Suprapubic skin (tissue), 4 donors: ENCODE data around the gene ARHGEF7.

Experiments used
- EP300 ChIP-seq: sonication (generic); formaldehyde crosslinking; IDR thresholded peaks from one replicate; pipeline ENCODE4 v1.6.1; 2017; ENCODE audit warnings: antibody characterized with exemption
- POLR2A ChIP-seq, 2 donors: fragments of 450-650 bp; IDR thresholded peaks; one replicate each; pipeline ENCODE4 v1.6.1; 2017; ENCODE audit warnings: antibody characterized with exemption in 2 of 2, mild to moderate bottlenecking in 2 of 2, moderate library complexity in 2 of 2
- POLR2AphosphoS5 ChIP-seq, 3 donors: sonication (generic); formaldehyde crosslinking; IDR thresholded peaks; one replicate each; pipeline ENCODE4 v1.6.1; 2017; ENCODE audit warnings: antibody characterized with exemption in 3 of 3
- TF ChIP-seq, protein P1 (sequence below), 2 donors: fragments of 200-600 bp in 1 of 2; fragments of 450-650 bp in 1 of 2; sonication (generic) in 1 of 2; IDR thresholded peaks; one replicate each; pipeline ENCODE4 v1.5.1; 2016 to 2019; ENCODE audit warnings: antibody characterized with exemption in 2 of 2, mild to moderate bottlenecking in 1 of 2, moderate library complexity in 1 of 2

DNA sequence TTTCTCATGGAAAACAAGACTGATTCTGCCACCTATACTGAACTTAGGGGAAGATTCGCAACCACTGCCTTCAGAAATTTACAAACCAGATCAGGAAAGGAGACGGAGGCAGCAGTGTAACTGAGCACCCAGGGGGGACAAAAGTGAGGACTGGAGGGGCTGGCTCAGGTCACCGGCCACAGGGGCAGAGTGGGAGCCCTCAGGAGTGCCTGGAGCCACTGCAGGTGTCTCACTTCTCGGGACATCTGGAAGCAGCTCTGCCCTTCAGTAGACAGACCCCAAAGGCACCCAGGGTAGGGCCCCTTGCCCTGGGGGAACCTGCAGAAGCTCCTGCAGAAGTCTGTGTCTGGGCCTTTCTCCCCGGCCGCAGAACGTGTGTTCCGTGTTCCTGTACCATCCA is 5.8 kb downstream of the ARHGEF7 start:
- no peak for TF ChIP-seq POLR2A (IDR thresholded peaks at IDR 0.05)
- TF ChIP-seq, protein P1, sequence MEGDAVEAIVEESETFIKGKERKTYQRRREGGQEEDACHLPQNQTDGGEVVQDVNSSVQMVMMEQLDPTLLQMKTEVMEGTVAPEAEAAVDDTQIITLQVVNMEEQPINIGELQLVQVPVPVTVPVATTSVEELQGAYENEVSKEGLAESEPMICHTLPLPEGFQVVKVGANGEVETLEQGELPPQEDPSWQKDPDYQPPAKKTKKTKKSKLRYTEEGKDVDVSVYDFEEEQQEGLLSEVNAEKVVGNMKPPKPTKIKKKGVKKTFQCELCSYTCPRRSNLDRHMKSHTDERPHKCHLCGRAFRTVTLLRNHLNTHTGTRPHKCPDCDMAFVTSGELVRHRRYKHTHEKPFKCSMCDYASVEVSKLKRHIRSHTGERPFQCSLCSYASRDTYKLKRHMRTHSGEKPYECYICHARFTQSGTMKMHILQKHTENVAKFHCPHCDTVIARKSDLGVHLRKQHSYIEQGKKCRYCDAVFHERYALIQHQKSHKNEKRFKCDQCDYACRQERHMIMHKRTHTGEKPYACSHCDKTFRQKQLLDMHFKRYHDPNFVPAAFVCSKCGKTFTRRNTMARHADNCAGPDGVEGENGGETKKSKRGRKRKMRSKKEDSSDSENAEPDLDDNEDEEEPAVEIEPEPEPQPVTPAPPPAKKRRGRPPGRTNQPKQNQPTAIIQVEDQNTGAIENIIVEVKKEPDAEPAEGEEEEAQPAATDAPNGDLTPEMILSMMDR (IDR thresholded peaks at IDR 0.05), result no peak
- TF ChIP-seq POLR2AphosphoS5 (IDR thresholded peaks at IDR 0.05), result no peak
- no peak for TF ChIP-seq EP300
